PFSK-1 (cell line): ENCODE measurements around the gene ACOT4.

ENCODE experiments used
- FOXP2 ChIP-seq: optimal IDR thresholded peaks from 2 replicates; pipeline ENCODE3; 2011; ENCODE audit warnings: borderline replicate concordance, control low read depth, inconsistent platforms; ENCODE audit not compliant: insufficient read depth; ENCODE audit errors: extremely low read length, extremely low read depth
- POLR2AphosphoS5 ChIP-seq: IDR thresholded peaks from 2 replicates; pipeline ENCODE4 v1.6.1; 2012; ENCODE audit warnings: low read depth, mild to moderate bottlenecking, control low read depth, low read length, moderate library complexity
- REST ChIP-seq, 2 experiments: IDR thresholded peaks; 2 replicates each; pipeline versions ENCODE4 v1.6.1 to v1.8.0; 2011 to 2012; ENCODE audit warnings: low read depth in 2 of 2, low read length in 2 of 2, control low read depth in 1 of 2, inconsistent platforms in 1 of 2, mild to moderate bottlenecking in 1 of 2, moderate library complexity in 1 of 2; ENCODE audit not compliant: insufficient read depth in 1 of 2
- SIN3A ChIP-seq: IDR thresholded peaks from 2 replicates; pipeline ENCODE4 v1.6.1; 2012; ENCODE audit warnings: mild to moderate bottlenecking, low read length, moderate library complexity, borderline replicate concordance; ENCODE audit not compliant: insufficient read depth
- TAF1 ChIP-seq: IDR thresholded peaks from 2 replicates; pipeline ENCODE4 v1.6.1; 2012; ENCODE audit warnings: low read length, control low read depth, borderline replicate concordance; ENCODE audit not compliant: insufficient read depth

GRCh38 chr14:73634011-73634833 is 42.5 kb downstream of the ACOT4 start:
- TF ChIP-seq TAF1 (no peak), POLR2AphosphoS5 (no peak), REST (IDR thresholded peaks at IDR 0.05; ENCODE audit: insufficient read depth in 1 of 2, low read depth in 2 of 2, low read length in 2 of 2) (no peak), SIN3A (no peak), FOXP2 (no peak)
